ENCODE results near the gene IGHMBP2.

Gene IGHMBP2

GRCh38 chr11:68960294-68961071, 56.8 kb downstream of the IGHMBP2 start:
- H2BK12ac ChIP-seq (ENCODE audit: low read length), result no peak overlapping the region
- H3K4ac ChIP-seq (ENCODE audit: low read length), result no peak overlapping the region
- H3K27me3 ChIP-seq (ENCODE audit: control insufficient read depth in 3 of 3, insufficient read depth in 3 of 3, low read depth in 1 of 3, low read length in 3 of 3), result no peaks in the 10 kb centered on the region
- H2BK5ac ChIP-seq (ENCODE audit: low read length), result no peak overlapping the region
- H3K14ac ChIP-seq (ENCODE audit: low read length), result peak overlapping the region; percentile 72
- no CpG with 5 or more reads among the region's 25 CpGs for WGBS, 2 donors (ENCODE audit: extremely low coverage in 2 of 2, insufficient read length in 2 of 2, insufficient replicate concordance in 1 of 2)
- H2AFZ ChIP-seq (ENCODE audit: low read length), result peak overlapping the region; percentile 29
- peaks cover 0 to 12% of the 10 kb centered on the region in 2 donors for H3K9me3 ChIP-seq (replicated peaks in 1 of 2; ENCODE audit: control insufficient read depth in 2 of 2, insufficient read depth in 1 of 2, low read depth in 1 of 2, low read length in 2 of 2)
- H4K8ac ChIP-seq (ENCODE audit: low read depth, low read length), result no peak overlapping the region
- H2BK15ac ChIP-seq (ENCODE audit: low read length), result no peak overlapping the region
- H2BK120ac ChIP-seq (ENCODE audit: low read depth, low read length), result no peak overlapping the region
- H2AK5ac ChIP-seq (ENCODE audit: low read depth, low read length), result peak overlapping the region; percentile 84
- H3K4me1 ChIP-seq (ENCODE audit: control insufficient read depth in 2 of 2, insufficient read depth in 1 of 2, low read depth in 1 of 2, low read length in 2 of 2), result peaks cover 2 to 4% of the 10 kb centered on the region in 2 donors
- no peak overlapping the region for H3K4me2 ChIP-seq (ENCODE audit: insufficient read depth, low read length, poor library complexity, severe bottlenecking)
- peak overlapping the region; percentile 0 for H3K9ac ChIP-seq (ENCODE audit: low read depth, low read length, poor library complexity)
- no peaks in the 10 kb centered on the region for H3K36me3 ChIP-seq (replicated peaks in 1 of 2; ENCODE audit: control insufficient read depth in 2 of 2, insufficient read depth in 2 of 2, low read length in 2 of 2)
- DNase-seq (ENCODE audit: low spot score), result no peak
- no peak overlapping the region for H3K27ac ChIP-seq (replicated peaks; ENCODE audit: low read length)
- no peaks in the 10 kb centered on the region for H3K79me1 ChIP-seq (ENCODE audit: low read depth, low read length)
- H3K18ac ChIP-seq (ENCODE audit: low read length), result peak overlapping the region; percentile 25
- no peak overlapping the region for H3K4me3 ChIP-seq (ENCODE audit: low read length in 2 of 2)
- H3K23ac ChIP-seq (ENCODE audit: low read depth, low read length, poor library complexity), result peak overlapping the region; percentile 34
- H4K91ac ChIP-seq (ENCODE audit: low read depth, low read length, poor library complexity), result no peak overlapping the region

- H3K9me3 ChIP-seq (replicated peaks in 1 of 2; ENCODE audit: control insufficient read depth in 2 of 2, insufficient read depth in 1 of 2, low read depth in 1 of 2, low read length in 2 of 2), result peaks cover 0 to 12% of the 10 kb centered on the region in 2 donors
- H2BK15ac ChIP-seq (ENCODE audit: low read length), result peak overlapping the region; percentile 34
- no peak overlapping the region for H2BK5ac ChIP-seq (ENCODE audit: low read length)
- no peak for DNase-seq (ENCODE audit: low spot score)
- H4K91ac ChIP-seq (ENCODE audit: low read depth, low read length, poor library complexity), result no peak overlapping the region
- no peaks in the 10 kb centered on the region for H3K36me3 ChIP-seq (replicated peaks in 1 of 2; ENCODE audit: control insufficient read depth in 2 of 2, insufficient read depth in 2 of 2, low read length in 2 of 2)
- no peaks in the 10 kb centered on the region for H3K79me1 ChIP-seq (ENCODE audit: low read depth, low read length)
- H2AFZ ChIP-seq (ENCODE audit: low read length), result no peak overlapping the region
- no peak overlapping the region for H2BK12ac ChIP-seq (ENCODE audit: low read length)
- no CpG with 5 or more reads among the region's 8 CpGs for WGBS, 2 donors (ENCODE audit: extremely low coverage in 2 of 2, insufficient read length in 2 of 2, insufficient replicate concordance in 1 of 2)
- H3K4me1 ChIP-seq (ENCODE audit: control insufficient read depth in 2 of 2, insufficient read depth in 1 of 2, low read depth in 1 of 2, low read length in 2 of 2), result peaks cover 0 to 4% of the 10 kb centered on the region in 2 donors
- no peak overlapping the region for H3K4me3 ChIP-seq (ENCODE audit: low read length in 2 of 2)
- H3K14ac ChIP-seq (ENCODE audit: low read length), result no peak overlapping the region
- peak overlapping the region; percentile 19 for H2AK5ac ChIP-seq (ENCODE audit: low read depth, low read length)
- no peak overlapping the region for H3K9ac ChIP-seq (ENCODE audit: low read depth, low read length, poor library complexity)
- H4K8ac ChIP-seq (ENCODE audit: low read depth, low read length), result no peak overlapping the region
- no peak overlapping the region for H2BK120ac ChIP-seq (ENCODE audit: low read depth, low read length)
- no peak overlapping the region for H3K4me2 ChIP-seq (ENCODE audit: insufficient read depth, low read length, poor library complexity, severe bottlenecking)
- H3K18ac ChIP-seq (ENCODE audit: low read length), result peak overlapping the region; percentile 21
- H3K27me3 ChIP-seq (ENCODE audit: control insufficient read depth in 3 of 3, insufficient read depth in 3 of 3, low read depth in 1 of 3, low read length in 3 of 3), result no peaks in the 10 kb centered on the region
- H3K23ac ChIP-seq (ENCODE audit: low read depth, low read length, poor library complexity), result no peak overlapping the region
- no peak overlapping the region for H3K4ac ChIP-seq (ENCODE audit: low read length)
- no peak overlapping the region for H3K27ac ChIP-seq (replicated peaks; ENCODE audit: low read length)
Observed at GRCh38 chr11:68961245-68961644, 57.6 kb downstream of the IGHMBP2 start.

DNA sequence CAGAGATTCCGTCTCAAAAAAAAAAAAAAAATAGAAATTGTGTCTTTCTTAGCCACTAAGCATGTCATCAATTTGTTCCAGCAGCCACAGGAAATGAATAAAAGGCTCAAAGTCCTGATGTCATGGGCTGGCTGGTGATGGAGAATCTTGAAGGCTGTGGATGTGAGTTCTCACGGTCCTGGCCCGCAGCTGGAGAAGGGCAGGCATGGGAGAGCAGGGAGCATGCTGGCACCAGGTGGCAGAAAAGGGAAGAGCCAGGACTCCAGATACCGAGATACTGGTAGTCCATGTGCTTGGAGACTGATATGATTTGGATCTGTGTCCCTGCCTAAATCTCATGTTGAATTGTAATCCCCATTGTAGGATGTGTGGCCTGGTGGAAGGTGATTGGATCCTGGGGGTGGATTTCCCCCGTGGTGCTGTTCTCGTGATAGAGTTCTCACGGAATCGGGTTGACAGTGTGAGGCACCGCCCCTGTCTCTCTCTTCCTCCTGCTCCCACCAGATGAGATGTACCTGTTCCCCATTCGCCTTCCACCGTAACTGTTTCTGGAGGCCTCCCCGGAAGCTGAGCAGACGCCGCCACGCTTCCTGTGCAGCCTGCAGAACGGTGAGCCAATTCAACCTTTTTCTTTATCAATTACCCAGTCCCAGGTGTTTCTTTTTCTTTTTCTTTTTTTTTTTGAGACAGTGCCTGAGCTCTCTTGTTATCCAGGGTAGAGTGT, 59.0 kb downstream of the IGHMBP2 start:
- Histone ChIP-seq H3K9ac (ENCODE audit: low read depth, low read length, poor library complexity) (no peak overlapping the region), H3K79me1 (ENCODE audit: low read depth, low read length) (no peaks in the 10 kb centered on the region), H3K23ac (ENCODE audit: low read depth, low read length, poor library complexity) (no peak overlapping the region), H2BK120ac (ENCODE audit: low read depth, low read length) (no peak overlapping the region), H3K4ac (ENCODE audit: low read length) (no peak overlapping the region), H3K4me3 (ENCODE audit: low read length in 2 of 2) (no peak overlapping the region), H3K27ac (replicated peaks; ENCODE audit: low read length) (no peak overlapping the region), H2BK15ac (ENCODE audit: low read length) (no peak overlapping the region), H3K36me3 (replicated peaks in 1 of 2; ENCODE audit: control insufficient read depth in 2 of 2, insufficient read depth in 2 of 2, low read length in 2 of 2) (no peaks in the 10 kb centered on the region), H3K4me2 (ENCODE audit: insufficient read depth, low read length, poor library complexity, severe bottlenecking) (no peak overlapping the region), H3K18ac (ENCODE audit: low read length) (no peak overlapping the region), H3K14ac (ENCODE audit: low read length) (no peak overlapping the region), H3K27me3 (ENCODE audit: control insufficient read depth in 3 of 3, insufficient read depth in 3 of 3, low read depth in 1 of 3, low read length in 3 of 3) (no peaks in the 10 kb centered on the region), H4K91ac (ENCODE audit: low read depth, low read length, poor library complexity) (no peak overlapping the region), H4K8ac (ENCODE audit: low read depth, low read length) (no peak overlapping the region), H3K9me3 (replicated peaks in 1 of 2; ENCODE audit: control insufficient read depth in 2 of 2, insufficient read depth in 1 of 2, low read depth in 1 of 2, low read length in 2 of 2) (peaks cover 0 to 12% of the 10 kb centered on the region in 2 donors), H2AFZ (ENCODE audit: low read length) (no peak overlapping the region), H3K4me1 (ENCODE audit: control insufficient read depth in 2 of 2, insufficient read depth in 1 of 2, low read depth in 1 of 2, low read length in 2 of 2) (no peaks in the 10 kb centered on the region), H2BK5ac (ENCODE audit: low read length) (no peak overlapping the region), H2BK12ac (ENCODE audit: low read length) (no peak overlapping the region), H2AK5ac (ENCODE audit: low read depth, low read length) (peak overlapping the region; percentile 25)
- WGBS, 2 donors (ENCODE audit: extremely low coverage in 2 of 2, insufficient read length in 2 of 2, insufficient replicate concordance in 1 of 2), result no CpG with 5 or more reads among the region's 16 CpGs
- no peak for DNase-seq (ENCODE audit: low spot score)

DNA sequence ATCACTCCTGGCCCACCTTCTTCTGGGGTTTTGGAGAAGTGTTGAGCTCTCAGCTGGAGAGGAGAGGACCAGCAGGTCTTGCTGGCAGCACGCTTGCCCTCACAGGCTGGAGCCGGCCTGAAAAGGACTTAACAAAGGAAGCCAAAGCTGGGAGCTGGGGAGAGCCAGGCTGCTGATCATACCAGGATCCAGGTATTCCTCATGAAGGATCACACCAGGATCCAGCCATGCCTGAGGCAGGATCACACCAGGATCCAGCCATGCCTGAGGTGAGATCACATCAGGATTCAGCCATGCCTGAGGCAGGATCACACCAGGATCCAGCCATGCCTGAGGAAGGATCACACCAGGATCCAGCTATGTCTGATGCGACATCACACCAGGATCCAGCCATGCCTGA, 60.1 kb downstream of the IGHMBP2 start:
- no peak overlapping the region for H3K4me2 ChIP-seq (ENCODE audit: insufficient read depth, low read length, poor library complexity, severe bottlenecking)
- no peak overlapping the region for H4K91ac ChIP-seq (ENCODE audit: low read depth, low read length, poor library complexity)
- H2BK120ac ChIP-seq (ENCODE audit: low read depth, low read length), result no peak overlapping the region
- H3K36me3 ChIP-seq (replicated peaks in 1 of 2; ENCODE audit: control insufficient read depth in 2 of 2, insufficient read depth in 2 of 2, low read length in 2 of 2), result no peaks in the 10 kb centered on the region
- DNase-seq (ENCODE audit: low spot score), result no peak
- peak overlapping the region in 1 of 2 donors; percentile 1 for H3K4me3 ChIP-seq (ENCODE audit: low read length in 2 of 2)
- H3K79me1 ChIP-seq (ENCODE audit: low read depth, low read length), result no peaks in the 10 kb centered on the region
- no peaks in the 10 kb centered on the region for H3K4me1 ChIP-seq (ENCODE audit: control insufficient read depth in 2 of 2, insufficient read depth in 1 of 2, low read depth in 1 of 2, low read length in 2 of 2)
- peaks cover 0 to 8% (median 0%) of the 10 kb centered on the region in 3 experiments for H3K27me3 ChIP-seq (ENCODE audit: control insufficient read depth in 3 of 3, insufficient read depth in 3 of 3, low read depth in 1 of 3, low read length in 3 of 3)
- no peak overlapping the region for H2BK15ac ChIP-seq (ENCODE audit: low read length)
- no CpG with 5 or more reads among the region's 3 CpGs for WGBS, 2 donors (ENCODE audit: extremely low coverage in 2 of 2, insufficient read length in 2 of 2, insufficient replicate concordance in 1 of 2)
- H3K9ac ChIP-seq (ENCODE audit: low read depth, low read length, poor library complexity), result peak overlapping the region; percentile 3
- no peak overlapping the region for H2BK5ac ChIP-seq (ENCODE audit: low read length)
- peaks cover 0 to 12% of the 10 kb centered on the region in 2 donors for H3K9me3 ChIP-seq (replicated peaks in 1 of 2; ENCODE audit: control insufficient read depth in 2 of 2, insufficient read depth in 1 of 2, low read depth in 1 of 2, low read length in 2 of 2)
- H3K4ac ChIP-seq (ENCODE audit: low read length), result no peak overlapping the region
- no peak overlapping the region for H4K8ac ChIP-seq (ENCODE audit: low read depth, low read length)
- H3K18ac ChIP-seq (ENCODE audit: low read length), result no peak overlapping the region
- no peak overlapping the region for H2AK5ac ChIP-seq (ENCODE audit: low read depth, low read length)
- no peak overlapping the region for H3K23ac ChIP-seq (ENCODE audit: low read depth, low read length, poor library complexity)
- no peak overlapping the region for H2AFZ ChIP-seq (ENCODE audit: low read length)
- no peak overlapping the region for H2BK12ac ChIP-seq (ENCODE audit: low read length)
- H3K27ac ChIP-seq (replicated peaks; ENCODE audit: low read length), result no peak overlapping the region
- no peak overlapping the region for H3K14ac ChIP-seq (ENCODE audit: low read length)

Data from neuronal stem cell (in vitro differentiated cells).